Suprapubic skin (tissue), 4 donors: ENCODE results near the gene SMIM1. TPM values are rescaled to one million over a fixed set of nuclear protein-coding genes. Genes with fewer than 3 reads are reported as not detected.
A peak's percentile ranks its signal among the peaks of the same experiment; 100 is the strongest.

ENCODE experiments used
- DNase-seq, 2 donors: peaks; one replicate each; pipeline ENCODE4 v3.0.0-alpha.2; 2019; ENCODE audit warnings: low spot score in 2 of 2
- H3K27ac ChIP-seq: fragments of 200-600 bp; sonication (generic); one replicate; pipeline ENCODE4 v1.5.1; 2019
- H3K27me3 ChIP-seq: fragments of 200-600 bp; sonication (generic); one replicate; pipeline ENCODE4 v1.5.1; 2019
- H3K36me3 ChIP-seq: fragments of 200-600 bp; sonication (generic); one replicate; pipeline ENCODE4 v1.5.1; 2019
- H3K4me1 ChIP-seq: fragments of 200-600 bp; sonication (generic); one replicate; pipeline ENCODE4 v1.5.1; 2019
- H3K4me3 ChIP-seq: fragments of 200-600 bp; sonication (generic); one replicate; pipeline ENCODE4 v1.5.1; 2019; ENCODE audit warnings: mild to moderate bottlenecking
- H3K9me3 ChIP-seq: fragments of 200-600 bp; sonication (generic); one replicate; pipeline ENCODE4 v1.5.1; 2019
- CTCF ChIP-seq, 2 donors: fragments of 200-600 bp in 1 of 2; fragments of 450-650 bp in 1 of 2; sonication (generic) in 1 of 2; IDR thresholded peaks; one replicate each; pipeline ENCODE4 v1.5.1; 2016 to 2019; ENCODE audit warnings: antibody characterized with exemption in 2 of 2, mild to moderate bottlenecking in 1 of 2, moderate library complexity in 1 of 2
- EP300 ChIP-seq: sonication (generic); formaldehyde crosslinking; IDR thresholded peaks from one replicate; pipeline ENCODE4 v1.6.1; 2017; ENCODE audit warnings: antibody characterized with exemption
- POLR2A ChIP-seq, 2 donors: fragments of 450-650 bp; IDR thresholded peaks; one replicate each; pipeline ENCODE4 v1.6.1; 2017; ENCODE audit warnings: antibody characterized with exemption in 2 of 2, mild to moderate bottlenecking in 2 of 2, moderate library complexity in 2 of 2
- POLR2AphosphoS5 ChIP-seq, 3 donors: sonication (generic); formaldehyde crosslinking; IDR thresholded peaks; one replicate each; pipeline ENCODE4 v1.6.1; 2017; ENCODE audit warnings: antibody characterized with exemption in 3 of 3
- WGBS: methylation state at CpG from one replicate; pipeline ENCODE4 v1.1.5; 2018; 5-methylcytosine and 5-hydroxymethylcytosine counted together
- total RNA-seq, 4 donors: library from RNA; depleted of rRNA; stranded (reverse); fragments of >200 nt; gene quantifications; one replicate each; pipeline ENCODE4 v1.1.0, GENCODE V29; 2016

Gene SMIM1
- total RNA-seq, 4 donors from 2014 or later: 3.2 to 8.4 (median 3.4) TPM; not detected in 1

- H3K27me3 ChIP-seq: no peaks in the 10 kb centered on the region
- H3K4me1 ChIP-seq: peaks cover 16% of the 10 kb centered on the region
- no peak overlapping the region for H3K4me3 ChIP-seq
- WGBS: 97% methylated on average over 13 of the region's 13 CpGs
- no peak overlapping the region for H3K27ac ChIP-seq
- peaks cover 56% of the 10 kb centered on the region for H3K36me3 ChIP-seq
- TF ChIP-seq POLR2A (IDR thresholded peaks at IDR 0.05): no peak
- DNase-seq: peak in 1 of 2 donors; percentile 48
- no peaks in the 10 kb centered on the region for H3K9me3 ChIP-seq
These were observed 31.8 kb upstream of the SMIM1 start for GRCh38 chr1:3740752-3741151.

GRCh38 chr1:3741566-3742438, 30.7 kb upstream of the SMIM1 start:
- H3K9me3 ChIP-seq: no peaks in the 10 kb centered on the region
- TF ChIP-seq POLR2A (IDR thresholded peaks at IDR 0.05) (no peak), EP300 (no peak), POLR2AphosphoS5 (IDR thresholded peaks at IDR 0.05) (no peak), CTCF (IDR thresholded peaks at IDR 0.05) (no peak)
- H3K27ac ChIP-seq: no peak overlapping the region
- H3K27me3 ChIP-seq: no peaks in the 10 kb centered on the region
- peaks cover 26% of the 10 kb centered on the region for H3K4me1 ChIP-seq
- peak; percentile 56 to 76 for DNase-seq
- no peak overlapping the region for H3K4me3 ChIP-seq
- 97% methylated on average over 12 of the region's 22 CpGs for WGBS
- H3K36me3 ChIP-seq: peaks cover 48% of the 10 kb centered on the region

- TF ChIP-seq POLR2A (IDR thresholded peaks at IDR 0.05) (no peak), CTCF (IDR thresholded peaks at IDR 0.05) (no peak), EP300 (no peak)
- Histone ChIP-seq H3K36me3 (peaks cover 39% of the 10 kb centered on the region), H3K27me3 (no peaks in the 10 kb centered on the region), H3K4me3 (no peak overlapping the region), H3K4me1 (peaks cover 34% of the 10 kb centered on the region), H3K9me3 (no peaks in the 10 kb centered on the region), H3K27ac (no peak overlapping the region)
- peak in 1 of 2 donors; percentile 45 for DNase-seq
- WGBS: 72% methylated on average over 23 of the region's 24 CpGs
These were observed 29.9 kb upstream of the SMIM1 start for GRCh38 chr1:3742439-3743298.

GRCh38 chr1:3743421-3743820, 29.1 kb upstream of the SMIM1 start:
- no peak overlapping the region for H3K4me3 ChIP-seq
- H3K36me3 ChIP-seq: peaks cover 32% of the 10 kb centered on the region
- no peak for DNase-seq
- 56% methylated on average over 4 of the region's 4 CpGs for WGBS
- H3K27me3 ChIP-seq: no peaks in the 10 kb centered on the region
- peaks cover 41% of the 10 kb centered on the region for H3K4me1 ChIP-seq
- H3K9me3 ChIP-seq: no peaks in the 10 kb centered on the region
- TF ChIP-seq POLR2A (IDR thresholded peaks at IDR 0.05) (no peak), POLR2AphosphoS5 (IDR thresholded peaks at IDR 0.05) (no peak), CTCF (IDR thresholded peaks at IDR 0.05) (no peak), EP300 (no peak)
- no peak overlapping the region for H3K27ac ChIP-seq

GRCh38 chr1:3743826-3744225, 28.7 kb upstream of the SMIM1 start:
- H3K4me3 ChIP-seq: no peak overlapping the region

More at GRCh38 chr1:3743826-3744225, 28.7 kb upstream of the SMIM1 start:
- WGBS: 95% methylated on average over 12 of the region's 12 CpGs
- Histone ChIP-seq H3K36me3 (peaks cover 29% of the 10 kb centered on the region), H3K4me1 (peaks cover 41% of the 10 kb centered on the region), H3K27me3 (no peaks in the 10 kb centered on the region), H3K9me3 (no peaks in the 10 kb centered on the region), H3K27ac (no peak overlapping the region)
- DNase-seq: no peak
- TF ChIP-seq CTCF (IDR thresholded peaks at IDR 0.05) (no peak), EP300 (no peak), POLR2A (IDR thresholded peaks at IDR 0.05) (no peak), POLR2AphosphoS5 (IDR thresholded peaks at IDR 0.05) (no peak)
